ENCODE data around the gene PPP1R3F. TPM values are rescaled to one million over a fixed set of nuclear protein-coding genes. Genes with fewer than 3 reads are reported as not detected.

Gene PPP1R3F, protein sequence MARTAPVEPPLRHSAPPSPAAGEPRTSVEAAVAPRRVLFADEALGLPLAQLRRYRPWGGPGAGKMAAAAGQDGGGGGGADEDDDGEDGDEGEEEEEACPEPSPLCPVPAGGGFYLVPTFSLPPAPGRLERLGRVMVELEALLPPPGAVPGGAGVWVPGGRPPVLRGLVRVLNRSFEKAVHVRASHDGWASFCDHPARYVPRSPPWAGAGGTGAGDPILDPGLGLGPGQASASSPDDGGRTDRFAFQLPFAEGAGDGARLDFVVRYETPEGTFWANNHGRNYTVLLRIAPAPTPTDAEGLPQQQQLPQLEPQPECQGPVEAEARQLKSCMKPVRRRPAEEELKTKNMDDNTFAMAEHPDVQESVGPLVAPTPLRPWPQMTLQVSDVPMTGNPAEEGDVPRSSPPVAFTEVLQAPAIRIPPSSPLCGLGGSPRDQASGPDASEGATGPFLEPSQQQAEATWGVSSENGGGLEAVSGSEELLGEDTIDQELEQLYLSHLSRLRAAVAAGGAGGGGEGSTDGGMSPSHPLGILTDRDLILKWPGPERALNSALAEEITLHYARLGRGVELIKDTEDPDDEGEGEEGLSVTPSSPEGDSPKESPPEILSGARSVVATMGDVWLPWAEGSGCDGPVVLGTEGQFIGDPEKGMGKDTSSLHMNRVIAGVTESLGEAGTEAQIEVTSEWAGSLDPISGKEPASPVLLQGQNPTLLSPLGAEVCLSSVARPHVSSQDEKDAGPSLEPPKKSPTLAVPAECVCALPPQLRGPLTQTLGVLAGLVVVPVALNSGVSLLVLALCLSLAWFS
- total RNA-seq: 6.3 and 8.3 TPM in 2 replicates

DNA sequence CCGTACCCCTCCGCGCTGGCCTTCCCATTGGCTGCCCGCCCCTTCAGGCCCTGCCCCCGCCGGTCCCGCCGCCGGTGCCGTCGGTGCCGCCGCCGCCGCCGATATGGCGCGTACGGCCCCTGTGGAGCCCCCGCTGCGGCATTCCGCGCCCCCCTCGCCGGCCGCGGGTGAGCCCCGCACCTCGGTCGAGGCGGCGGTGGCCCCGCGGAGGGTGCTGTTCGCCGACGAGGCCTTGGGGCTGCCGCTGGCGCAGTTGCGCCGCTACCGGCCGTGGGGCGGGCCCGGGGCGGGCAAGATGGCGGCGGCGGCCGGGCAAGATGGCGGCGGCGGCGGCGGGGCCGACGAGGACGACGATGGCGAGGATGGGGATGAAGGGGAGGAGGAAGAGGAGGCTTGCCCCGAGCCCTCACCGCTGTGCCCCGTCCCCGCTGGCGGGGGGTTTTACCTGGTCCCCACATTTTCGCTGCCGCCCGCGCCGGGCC lies at the start of gene PPP1R3F:
Gene PPP1R3F, plus strand, starts transcription at position 27 of the 482 bp plus-strand sequence. Its CDS starts 77 bp downstream, at position 104.
- Mint-ChIP-seq H3K9me3 (no peaks in the 10 kb centered on the region), H3K4me3 (peak within 1 kb of the TSS; percentile 99), H3K36me3 (ENCODE audit: low read depth) (peaks cover 18% of the 10 kb centered on the region), H3K27me3 (no peaks in the 10 kb centered on the region), H3K4me1 (peaks cover 47% of the 10 kb centered on the region), H3K27ac (peak within 1 kb of the TSS; percentile 100)
- no peak for DNase-seq
- intact Hi-C loops (cut with micrococcal nuclease): loop anchor here (1.0 to 5.0 kb wide), 4 partner anchors 35 to 333 kb away; partner anchors contain the start of gene CCDC22

DNA sequence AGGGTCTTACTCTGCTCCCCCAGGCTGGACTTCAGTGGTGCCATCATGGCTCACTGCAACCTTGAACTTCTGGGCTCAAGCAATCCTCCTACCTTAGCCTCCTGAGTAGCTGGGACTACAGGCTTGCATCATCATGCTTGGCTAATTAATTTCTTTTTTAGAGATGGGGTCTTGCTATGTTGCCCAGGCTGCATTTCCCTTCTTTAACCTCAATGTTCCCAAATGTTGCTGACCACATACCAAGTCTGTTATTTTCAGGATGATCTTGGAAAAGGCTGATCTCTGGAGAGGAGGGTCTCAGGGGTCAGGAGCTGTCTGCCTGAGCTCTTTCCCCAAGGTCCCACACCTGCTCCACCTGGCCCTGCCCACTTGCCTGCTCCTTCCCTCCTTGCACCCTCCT lies 49.5 kb upstream of the PPP1R3F start:
- Mint-ChIP-seq H3K27me3 (peaks cover 8% of the 10 kb centered on the region), H3K27ac (no peak overlapping the region), H3K4me1 (no peaks in the 10 kb centered on the region), H3K9me3 (no peaks in the 10 kb centered on the region), H3K4me3 (no peak overlapping the region), H3K36me3 (ENCODE audit: low read depth) (no peaks in the 10 kb centered on the region)
- DNase-seq: no peak
- intact Hi-C loops (cut with micrococcal nuclease): no loop called here

DNA sequence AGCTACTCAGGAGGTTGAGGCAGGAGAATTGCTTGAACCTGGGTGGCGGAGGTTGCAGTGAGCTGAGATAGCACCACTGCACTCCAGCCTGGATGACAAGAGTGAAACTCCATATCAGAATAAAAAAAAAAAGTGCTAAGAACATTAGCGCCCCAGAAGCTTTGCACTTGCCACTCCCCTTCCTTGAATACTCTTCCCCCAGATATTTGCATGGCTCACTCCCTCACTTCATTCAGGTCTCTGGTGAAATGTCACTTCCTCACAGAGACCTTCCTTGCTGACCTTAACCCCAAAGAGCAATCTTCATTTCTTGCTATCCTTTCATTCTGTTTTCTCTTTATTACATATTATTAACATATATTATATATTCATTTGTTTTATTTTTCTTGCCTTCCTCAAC lies 47.7 kb upstream of the PPP1R3F start:
- Mint-ChIP-seq H3K36me3 (ENCODE audit: low read depth) (no peaks in the 10 kb centered on the region), H3K4me1 (no peaks in the 10 kb centered on the region), H3K4me3 (no peak overlapping the region), H3K9me3 (no peaks in the 10 kb centered on the region), H3K27ac (no peak overlapping the region), H3K27me3 (peaks cover 11% of the 10 kb centered on the region)
- intact Hi-C loops (cut with micrococcal nuclease): no loop called here
- DNase-seq: no peak

DNA sequence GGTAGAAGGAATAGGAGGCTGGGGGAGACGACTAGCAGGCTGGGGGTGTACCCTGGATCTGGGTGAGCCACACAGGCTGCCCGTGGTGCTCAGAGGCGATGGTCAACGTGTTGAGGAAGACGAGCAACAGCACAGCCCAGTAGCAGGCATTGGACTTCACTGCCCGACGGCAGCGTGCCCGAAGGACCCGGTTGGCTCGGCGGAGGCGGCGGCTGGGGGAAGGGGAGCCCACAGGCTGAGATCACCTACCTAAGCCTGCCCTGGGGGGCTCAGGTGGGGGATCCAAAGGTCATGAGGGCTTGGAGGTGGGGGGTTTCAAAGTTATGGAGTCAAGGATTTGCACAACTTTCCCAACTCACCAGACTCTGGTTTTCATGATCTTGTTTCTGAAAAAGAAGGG lies 43.7 kb upstream of the PPP1R3F start:
- no peaks in the 10 kb centered on the region for H3K36me3 Mint-ChIP-seq (ENCODE audit: low read depth)
- H3K27ac Mint-ChIP-seq: no peak overlapping the region
- H3K9me3 Mint-ChIP-seq: no peaks in the 10 kb centered on the region
- intact Hi-C loops (cut with micrococcal nuclease): no loop called here
- peaks cover 5% of the 10 kb centered on the region for H3K4me1 Mint-ChIP-seq
- H3K4me3 Mint-ChIP-seq: no peak overlapping the region
- no peak for DNase-seq
- H3K27me3 Mint-ChIP-seq: peaks cover 8% of the 10 kb centered on the region

DNA sequence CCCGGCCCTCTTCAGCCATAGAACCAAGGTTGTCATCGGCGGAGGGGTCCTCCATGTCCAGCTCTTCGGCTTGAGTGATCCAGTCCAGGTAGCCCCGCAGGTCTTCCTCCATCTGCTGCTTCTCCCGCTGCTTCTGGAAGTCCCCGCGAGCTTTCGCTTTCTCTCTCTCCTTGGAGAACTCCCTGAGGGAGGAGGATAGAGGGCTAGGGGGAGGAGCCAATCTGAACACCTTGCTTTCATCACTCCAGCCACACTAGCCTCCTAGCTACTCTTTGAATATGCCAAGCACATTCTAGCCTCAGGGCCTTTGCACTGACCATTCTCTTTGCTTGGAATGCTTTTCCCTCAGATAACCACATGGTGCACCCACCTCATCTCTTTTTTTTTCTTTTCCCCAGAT lies 42.6 kb upstream of the PPP1R3F start:
- peak overlapping the region; percentile 63 for H3K27ac Mint-ChIP-seq
- H3K4me1 Mint-ChIP-seq: peaks cover 11% of the 10 kb centered on the region
- H3K27me3 Mint-ChIP-seq: peaks cover 8% of the 10 kb centered on the region
- no peak overlapping the region for H3K4me3 Mint-ChIP-seq
- no peak for DNase-seq
- intact Hi-C loops (cut with micrococcal nuclease): no loop called here
- H3K36me3 Mint-ChIP-seq (ENCODE audit: low read depth): peaks cover 2% of the 10 kb centered on the region
- no peaks in the 10 kb centered on the region for H3K9me3 Mint-ChIP-seq

DNA sequence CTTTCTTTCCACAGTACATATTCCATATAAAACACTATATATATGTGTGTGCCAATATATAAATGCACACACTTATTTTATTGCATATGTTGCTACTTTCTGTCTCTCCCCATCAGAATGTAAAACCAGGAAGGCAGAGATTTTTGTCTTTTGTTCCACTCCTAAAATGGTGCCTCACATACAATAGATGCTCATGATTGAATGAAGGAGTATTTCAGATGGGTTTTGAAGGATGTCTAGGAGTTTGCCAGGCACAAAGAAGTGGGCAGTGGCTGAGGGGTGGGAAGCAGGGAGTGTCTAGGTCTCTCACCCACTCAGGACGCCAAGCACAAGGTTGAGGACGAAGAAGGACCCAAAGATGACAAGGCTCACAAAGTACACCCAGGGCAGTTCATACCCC lies 41.9 kb upstream of the PPP1R3F start:
- Mint-ChIP-seq H3K27me3 (peaks cover 8% of the 10 kb centered on the region), H3K36me3 (ENCODE audit: low read depth) (peaks cover 2% of the 10 kb centered on the region), H3K9me3 (no peaks in the 10 kb centered on the region), H3K4me3 (no peak overlapping the region), H3K27ac (no peak overlapping the region), H3K4me1 (peaks cover 12% of the 10 kb centered on the region)
- intact Hi-C loops (cut with micrococcal nuclease): no loop called here
- no peak for DNase-seq

DNA sequence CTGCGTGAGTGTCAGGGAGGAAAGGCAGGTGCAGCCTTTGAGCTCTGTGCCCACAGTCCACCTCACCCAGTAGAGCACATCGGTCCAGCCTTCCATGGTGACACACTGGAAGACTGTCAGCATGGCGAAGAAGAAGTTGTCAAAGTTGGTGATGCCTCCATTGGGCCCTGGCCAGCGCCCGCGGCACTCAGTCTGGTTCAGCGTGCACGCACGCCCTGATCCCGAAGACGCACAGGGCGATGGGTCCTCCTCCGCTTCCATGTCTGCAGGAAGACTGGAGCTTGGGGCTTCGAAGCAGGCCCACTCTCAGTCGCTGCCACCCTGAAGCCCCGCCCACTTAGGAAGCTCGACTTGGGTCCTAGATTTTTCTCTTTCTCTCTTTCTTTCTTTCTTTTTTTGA lies 41.4 kb upstream of the PPP1R3F start:
- no peaks in the 10 kb centered on the region for H3K9me3 Mint-ChIP-seq
- H3K27me3 Mint-ChIP-seq: peaks cover 7% of the 10 kb centered on the region
- DNase-seq: no peak
- peaks cover 2% of the 10 kb centered on the region for H3K36me3 Mint-ChIP-seq (ENCODE audit: low read depth)
- intact Hi-C loops (cut with micrococcal nuclease): no loop called here
- H3K27ac Mint-ChIP-seq: no peak overlapping the region
- H3K4me3 Mint-ChIP-seq: no peak overlapping the region
- H3K4me1 Mint-ChIP-seq: peaks cover 13% of the 10 kb centered on the region

DNA sequence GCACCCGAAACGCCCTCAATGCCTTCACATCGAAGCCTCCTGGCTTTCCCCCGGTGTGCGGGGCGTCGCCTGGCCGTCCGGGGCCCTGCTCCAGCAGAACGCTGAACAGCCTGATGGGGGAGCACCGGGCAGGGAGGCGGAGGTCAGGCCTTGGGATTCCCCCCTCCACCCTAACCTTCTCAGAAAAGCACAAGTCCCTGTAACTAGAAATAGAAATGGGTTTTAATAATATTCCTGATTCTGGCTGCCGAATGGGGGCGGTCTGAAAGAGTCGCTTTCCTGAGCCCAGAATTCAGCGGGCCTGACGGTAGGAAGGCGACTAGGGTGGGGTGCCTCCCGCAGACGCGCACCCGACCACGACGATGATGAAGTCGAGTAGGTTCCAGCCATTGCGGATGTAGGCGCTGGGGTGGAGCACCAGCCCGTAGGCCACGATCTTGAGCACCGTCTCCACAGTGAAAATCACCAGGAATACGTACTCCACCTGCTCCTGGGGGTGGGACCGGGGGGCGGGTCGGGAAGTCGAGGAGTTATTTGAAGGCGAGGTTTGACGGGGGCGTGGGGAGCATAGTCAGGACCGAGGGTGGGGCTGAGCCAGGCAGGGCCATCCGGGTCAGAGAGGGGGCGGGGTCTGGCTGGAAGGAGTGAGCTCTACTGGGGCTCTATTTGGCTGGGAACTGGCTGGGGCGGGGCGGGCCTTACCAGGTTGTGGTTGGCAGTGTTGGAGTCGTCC lies 38.9 kb upstream of the PPP1R3F start:
- peak; percentile 88 for DNase-seq
- Mint-ChIP-seq H3K27ac (peak overlapping the region; percentile 89), H3K36me3 (ENCODE audit: low read depth) (peaks cover 2% of the 10 kb centered on the region), H3K9me3 (no peaks in the 10 kb centered on the region), H3K4me1 (peaks cover 15% of the 10 kb centered on the region), H3K4me3 (peak overlapping the region; percentile 80), H3K27me3 (peaks cover 1% of the 10 kb centered on the region)
- intact Hi-C loops (cut with micrococcal nuclease): no loop called here

DNA sequence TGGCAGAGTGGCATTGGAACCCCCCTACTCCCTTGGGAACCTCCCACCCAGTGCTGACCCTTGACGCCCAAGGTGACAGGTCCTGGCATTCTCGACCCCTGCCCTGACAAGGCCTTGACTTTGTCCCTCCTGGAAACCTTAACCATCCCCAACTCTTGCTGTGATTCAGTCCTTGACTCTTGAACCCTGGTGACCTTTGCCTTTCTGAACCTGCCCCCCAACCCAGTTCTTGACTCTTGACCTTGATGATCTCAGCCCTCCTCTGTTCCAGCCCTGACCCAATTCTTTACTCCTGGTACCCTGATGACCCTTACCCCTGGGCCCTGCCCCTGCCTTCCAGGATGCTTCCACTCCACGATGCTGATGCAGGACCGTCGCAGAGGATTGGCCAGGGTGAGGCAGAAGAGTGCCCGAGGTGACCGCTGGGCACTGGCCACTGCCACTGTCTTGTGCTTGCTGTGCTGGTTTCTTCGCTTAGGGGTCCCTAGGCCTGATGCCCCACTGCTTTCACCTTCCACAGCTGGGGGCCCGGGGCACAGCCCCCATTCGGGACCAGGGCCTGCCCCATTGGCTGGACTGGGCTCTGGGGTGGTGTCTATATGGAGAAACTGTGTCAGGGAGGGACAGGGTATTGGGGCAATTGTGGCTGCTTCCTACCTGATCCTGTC lies 38.1 kb upstream of the PPP1R3F start:
- Mint-ChIP-seq H3K4me3 (peak overlapping the region; percentile 80), H3K4me1 (peaks cover 15% of the 10 kb centered on the region), H3K27ac (peak overlapping the region; percentile 19), H3K9me3 (no peaks in the 10 kb centered on the region), H3K36me3 (ENCODE audit: low read depth) (peaks cover 2% of the 10 kb centered on the region), H3K27me3 (no peaks in the 10 kb centered on the region)
- DNase-seq: no peak
- intact Hi-C loops (cut with micrococcal nuclease): no loop called here

DNA sequence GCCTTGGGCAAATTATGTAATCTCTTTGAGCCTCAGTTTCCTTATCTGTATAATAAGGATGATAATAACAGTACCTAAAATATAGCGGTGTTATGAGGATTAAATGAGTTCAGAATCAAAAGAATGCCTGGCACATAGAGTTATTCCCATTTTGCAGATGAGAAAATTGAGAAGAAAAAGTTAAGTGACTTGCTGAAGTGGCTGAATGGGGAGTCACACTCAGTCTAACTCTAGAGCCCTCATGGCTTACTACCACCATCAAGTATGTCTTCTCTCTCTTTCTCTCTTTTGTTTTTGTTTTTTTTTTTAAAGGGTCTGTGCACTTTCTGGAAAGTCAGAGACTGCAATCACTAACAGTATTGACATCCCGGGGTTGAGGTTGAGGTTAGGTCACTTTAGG lies 37.1 kb upstream of the PPP1R3F start:
- peaks cover 23% of the 10 kb centered on the region for H3K4me1 Mint-ChIP-seq
- H3K36me3 Mint-ChIP-seq (ENCODE audit: low read depth): peaks cover 4% of the 10 kb centered on the region
- DNase-seq: no peak
- intact Hi-C loops (cut with micrococcal nuclease): no loop called here
- H3K27ac Mint-ChIP-seq: no peak overlapping the region
- no peaks in the 10 kb centered on the region for H3K27me3 Mint-ChIP-seq
- H3K9me3 Mint-ChIP-seq: no peaks in the 10 kb centered on the region
- peak overlapping the region; percentile 18 for H3K4me3 Mint-ChIP-seq

DNA sequence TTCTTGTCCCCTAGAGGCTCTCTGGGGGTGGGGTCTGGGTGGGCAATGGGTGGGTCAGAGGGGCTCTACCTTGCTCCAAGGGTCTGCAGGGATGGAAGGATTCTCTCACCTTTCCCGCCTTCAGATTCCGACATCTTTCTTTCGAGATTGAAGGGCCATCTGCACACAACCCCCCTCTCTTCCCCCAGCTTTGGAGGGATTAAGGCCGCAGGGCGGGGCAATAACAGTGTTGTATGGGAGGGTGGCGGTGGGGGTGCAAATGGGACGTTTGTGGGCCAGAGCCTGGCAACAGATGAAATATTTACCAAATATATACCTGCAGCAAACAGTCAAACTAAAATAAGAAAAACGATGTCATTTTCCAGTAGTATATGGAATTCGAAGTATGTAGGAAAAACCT lies 36.4 kb upstream of the PPP1R3F start, which contains the start of gene CACNA1F:
Gene CACNA1F, minus strand, starts transcription at position 165 of the 400 bp plus-strand sequence. Its CDS starts 31 bp downstream, at position 134.
- intact Hi-C loops (cut with micrococcal nuclease): no loop called here
- Mint-ChIP-seq H3K4me1 (peaks cover 23% of the 10 kb centered on the region), H3K9me3 (no peaks in the 10 kb centered on the region), H3K36me3 (ENCODE audit: low read depth) (peaks cover 4% of the 10 kb centered on the region), H3K4me3 (peak within 1 kb of the TSS; percentile 18), H3K27ac (no peak within 1 kb of the TSS), H3K27me3 (no peaks in the 10 kb centered on the region)
- no peak for DNase-seq

DNA sequence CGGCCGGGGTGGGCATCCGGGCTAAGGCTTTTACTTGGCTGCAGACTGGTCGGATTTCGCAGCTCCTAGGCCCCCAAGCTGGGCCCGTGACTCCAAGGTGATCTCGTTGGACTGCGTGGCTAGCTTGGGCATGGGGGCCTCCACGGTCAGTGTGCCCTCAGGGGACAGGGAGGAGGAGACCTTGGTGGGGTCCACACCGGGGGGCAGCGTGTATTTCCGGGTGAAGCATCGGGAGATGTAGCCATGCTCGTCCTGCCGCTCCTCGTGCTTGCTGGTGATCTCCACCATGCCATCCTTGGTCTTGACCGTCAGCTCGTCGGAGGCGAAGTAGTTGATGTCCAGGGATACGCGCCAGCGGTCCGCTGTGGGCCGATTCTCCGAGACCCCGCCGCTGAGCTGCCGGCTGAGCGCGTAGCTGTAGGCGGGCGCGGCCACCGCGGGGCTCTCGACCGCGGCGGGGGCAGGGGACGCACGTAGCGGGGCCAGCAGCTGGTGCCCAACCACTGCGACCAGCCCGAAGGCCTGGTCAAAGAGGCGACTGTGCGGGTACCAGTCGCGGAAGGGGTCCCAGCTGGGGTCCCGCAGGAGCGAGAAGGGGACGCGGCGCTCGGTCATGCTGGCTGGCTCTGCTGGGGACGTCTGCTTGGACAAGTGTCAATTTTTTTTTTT lies 35.6 kb upstream of the PPP1R3F start:
- Mint-ChIP-seq H3K27ac (no peak overlapping the region), H3K4me1 (peaks cover 23% of the 10 kb centered on the region), H3K36me3 (ENCODE audit: low read depth) (peaks cover 6% of the 10 kb centered on the region), H3K4me3 (no peak overlapping the region), H3K27me3 (no peaks in the 10 kb centered on the region), H3K9me3 (no peaks in the 10 kb centered on the region)
- intact Hi-C loops (cut with micrococcal nuclease): loop anchor here (2.0 kb wide), 1 partner anchor 31 kb away; the partner anchor contains the start of gene FOXP3
- DNase-seq: no peak

DNA sequence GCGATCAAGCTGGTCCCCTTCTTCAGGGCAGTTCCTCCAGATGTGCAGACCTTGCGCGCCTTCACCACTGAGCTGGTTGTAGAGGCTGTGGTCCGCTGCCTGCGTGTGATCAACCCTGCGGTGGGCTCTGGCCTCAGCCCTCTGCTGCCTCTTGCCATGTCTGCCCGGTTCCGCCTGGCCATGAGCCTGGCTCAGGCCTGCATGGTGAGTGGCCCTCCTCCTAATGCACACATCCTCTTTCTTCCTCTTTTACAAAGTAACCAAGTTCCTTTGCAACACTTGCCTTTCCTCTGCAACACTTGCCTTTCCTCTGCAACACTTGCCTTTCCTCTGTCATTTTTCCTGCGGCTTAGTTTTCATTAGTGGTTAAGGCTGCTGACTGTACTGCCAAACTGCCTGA lies 32.5 kb upstream of the PPP1R3F start:
- peak overlapping the region; percentile 76 for H3K27ac Mint-ChIP-seq
- no peak for DNase-seq
- H3K9me3 Mint-ChIP-seq: no peaks in the 10 kb centered on the region
- peaks cover 14% of the 10 kb centered on the region for H3K36me3 Mint-ChIP-seq (ENCODE audit: low read depth)
- intact Hi-C loops (cut with micrococcal nuclease): no loop called here
- H3K4me3 Mint-ChIP-seq: peak overlapping the region; percentile 92
- no peaks in the 10 kb centered on the region for H3K27me3 Mint-ChIP-seq
- peaks cover 12% of the 10 kb centered on the region for H3K4me1 Mint-ChIP-seq
